Transverse colon (tissue), 4 donors: ENCODE measurements around the gene FAM50B. TPM values are rescaled to one million over a fixed set of nuclear protein-coding genes. Genes with fewer than 3 reads are reported as not detected.
"Not testable (repeated sequence)": the region's sequence is repeated elsewhere in the genome, so short reads cannot be mapped to it uniquely, and the experiment has no call there.

Experiments used
- DNase-seq: peaks from one replicate; pipeline ENCODE4 v3.0.0-alpha.2; 2019
- H3K27ac ChIP-seq, 4 donors: fragments of 200-600 bp; sonication (generic); 2 replicates each; pipeline ENCODE4 v1.5.1; 2016 to 2018; ENCODE audit warnings: inconsistent platforms in 4 of 4
- H3K27me3 ChIP-seq: fragments of 200-600 bp; sonication (generic); 2 replicates; pipeline ENCODE4 v1.5.1; 2017; ENCODE audit warnings: inconsistent platforms
- H3K36me3 ChIP-seq, 4 donors: fragments of 200-600 bp; sonication (generic); 2 replicates each; pipeline ENCODE4 v1.5.1; 2017 to 2019; ENCODE audit warnings: inconsistent platforms in 4 of 4
- H3K4me1 ChIP-seq, 4 donors: fragments of 200-600 bp; sonication (generic); 2 replicates each; pipeline ENCODE4 v1.5.1; 2017 to 2020; ENCODE audit warnings: inconsistent platforms in 4 of 4
- H3K4me3 ChIP-seq, 4 donors: fragments of 200-600 bp; sonication (generic); 1 replicate in 1 of 4; 2 replicates in 3 of 4; pipeline versions ENCODE4 v1.5.1 to v1.6.1; 2017 to 2019; ENCODE audit warnings: inconsistent platforms in 4 of 4
- H3K9me3 ChIP-seq, 2 donors: fragments of 200-600 bp; sonication (generic); 2 replicates each; pipeline ENCODE4 v1.5.1; 2017 to 2019; ENCODE audit warnings: inconsistent platforms in 2 of 2
- CTCF ChIP-seq, 5 experiments: fragments of 200-600 bp in 3 of 5; fragments of 450-650 bp in 2 of 5; sonication (generic) in 3 of 5; IDR thresholded peaks; 1 replicate in 2 of 5; 2 replicates in 3 of 5; pipeline ENCODE4 v1.5.1; 2016 to 2017; ENCODE audit warnings: antibody characterized with exemption in 5 of 5, inconsistent platforms in 3 of 5, mild to moderate bottlenecking in 2 of 5, moderate library complexity in 1 of 5
- EP300 ChIP-seq: sonication (generic); formaldehyde crosslinking; IDR thresholded peaks from one replicate; pipeline ENCODE4 v1.6.1; 2017; ENCODE audit warnings: antibody characterized with exemption, low read depth
- POLR2A ChIP-seq: fragments of 450-650 bp; IDR thresholded peaks from one replicate; pipeline ENCODE4 v1.6.1; 2016; ENCODE audit warnings: antibody characterized with exemption, mild to moderate bottlenecking, moderate library complexity
- POLR2AphosphoS5 ChIP-seq, 3 donors: sonication (generic); formaldehyde crosslinking; IDR thresholded peaks; one replicate each; pipeline ENCODE4 v1.6.1; 2016; ENCODE audit warnings: antibody characterized with exemption in 3 of 3
- WGBS, 2 donors: methylation state at CpG; one replicate each; pipeline ENCODE4 v1.1.5; 2018; ENCODE audit warnings: low coverage in 1 of 2; 5-methylcytosine and 5-hydroxymethylcytosine counted together
- in situ Hi-C, 4 donors: fragments of 200-750 bp; cut with MboI; loops; one replicate each; pipeline versions ENCODE4 v1.15.0 to v1.15.1; 2017; ENCODE audit warnings: low sequenced_read_pairs in 3 of 4, low pct_ligation_motif_present in 1 of 4, low pct_unique_long_range_greater_than_20kb in 1 of 4
- intact Hi-C: fragments of 100-400 bp; cut with DNase I; formaldehyde crosslinking; loops from one replicate; pipeline ENCODE4 v1.15.1; 2023; ENCODE audit warnings: low total_unique reads
- total RNA-seq, 4 donors: library from RNA; depleted of rRNA; stranded (reverse); fragments of >200 nt; gene quantifications; one replicate each; pipeline ENCODE4 v1.1.0, GENCODE V29; 2016

Gene FAM50B
- total RNA-seq, 4 donors from 2014 or later: 3.4 to 6.4 (median 5.2) TPM; not detected in 1

- in situ Hi-C loops: no loop called here
Measured at GRCh38 chr6:3859878-3860552, 10.8 kb downstream of the FAM50B start.

GRCh38 chr6:3861424-3861823 is 12.3 kb downstream of the FAM50B start:
- Histone ChIP-seq H3K4me3 (no peak overlapping the region), H3K9me3 (no peaks in the 10 kb centered on the region), H3K27me3 (no peaks in the 10 kb centered on the region), H3K36me3 (no peaks in the 10 kb centered on the region), H3K27ac (no peak overlapping the region), H3K4me1 (no peaks in the 10 kb centered on the region)
- in situ Hi-C loops: no loop called here
- WGBS, 2 donors: 80% methylated on average over 4 of the region's 4 CpGs; no CpG with 5 or more reads in 1 of the 2 donors
- TF ChIP-seq EP300 (no peak), POLR2A (no peak), CTCF (IDR thresholded peaks at IDR 0.05) (no peak), POLR2AphosphoS5 (IDR thresholded peaks at IDR 0.05) (no peak)
- DNase-seq: no peak
- intact Hi-C loops: no loop called here

More at GRCh38 chr6:3859878-3860552, 10.8 kb downstream of the FAM50B start:
- DNase-seq: no peak
- Histone ChIP-seq H3K9me3 (no peaks in the 10 kb centered on the region), H3K4me1 (no peaks in the 10 kb centered on the region), H3K27me3 (no peaks in the 10 kb centered on the region), H3K27ac (no peak overlapping the region), H3K36me3 (no peaks in the 10 kb centered on the region), H3K4me3 (no peak overlapping the region)
- 73 to 78% methylated on average over 1 of the region's 1 CpG for WGBS, 2 donors
- intact Hi-C loops: loop anchor here (10.0 kb wide), 1 partner anchor 75 kb away; no protein-coding TSS in a partner anchor
- TF ChIP-seq CTCF (IDR thresholded peaks at IDR 0.05) (no peak), EP300 (no peak), POLR2AphosphoS5 (IDR thresholded peaks at IDR 0.05) (no peak), POLR2A (no peak)

GRCh38 chr6:3862038-3862437 is 12.9 kb downstream of the FAM50B start:
- TF ChIP-seq EP300 (no peak), POLR2AphosphoS5 (IDR thresholded peaks at IDR 0.05) (no peak)
- WGBS, 2 donors: 69% methylated on average over 3 of the region's 3 CpGs; no CpG with 5 or more reads in 1 of the 2 donors

GRCh38 chr6:3863322-3863721 is 14.1 kb downstream of the FAM50B start:
- in situ Hi-C loops, H3K4me1 ChIP-seq, H3K36me3 ChIP-seq, H3K4me3 ChIP-seq, H3K9me3 ChIP-seq, H3K27me3 ChIP-seq, DNase-seq, intact Hi-C loops, H3K27ac ChIP-seq: not testable (repeated sequence)
- 90% methylated on average over 5 of the region's 5 CpGs; no CpG with 5 or more reads in 1 of the 2 donors for WGBS, 2 donors

More at GRCh38 chr6:3862038-3862437, 12.9 kb downstream of the FAM50B start:
- Histone ChIP-seq H3K4me3 (no peak overlapping the region), H3K27ac (no peak overlapping the region), H3K36me3 (no peaks in the 10 kb centered on the region), H3K9me3 (no peaks in the 10 kb centered on the region), H3K27me3 (no peaks in the 10 kb centered on the region), H3K4me1 (no peaks in the 10 kb centered on the region)
- intact Hi-C loops (no loop called here), in situ Hi-C loops (no loop called here)
- no peak for DNase-seq

- Histone ChIP-seq H3K36me3 (no peaks in the 10 kb centered on the region), H3K27ac (no peak overlapping the region), H3K4me3 (no peak overlapping the region), H3K27me3 (no peaks in the 10 kb centered on the region), H3K4me1 (peaks cover 0 to 12% (median 8%) of the 10 kb centered on the region in 4 donors), H3K9me3 (no peaks in the 10 kb centered on the region)
- DNase-seq: no peak
- TF ChIP-seq POLR2AphosphoS5 (IDR thresholded peaks at IDR 0.05) (no peak), EP300 (no peak), POLR2A (no peak), CTCF (IDR thresholded peaks at IDR 0.05) (no peak)
- intact Hi-C loops: no loop called here
- in situ Hi-C loops: no loop called here
- 88% methylated on average over 3 of the region's 3 CpGs; no CpG with 5 or more reads in 1 of the 2 donors for WGBS, 2 donors
Measured at GRCh38 chr6:3865463-3865862, 16.3 kb downstream of the FAM50B start.
